HL-60 (cell line): ENCODE measurements around the gene KIF26B.

Source experiments
- GABPA ChIP-seq: IDR thresholded peaks from 2 replicates; pipeline ENCODE4 v1.6.1; 2012; ENCODE audit warnings: low read depth
- POLR2AphosphoS5 ChIP-seq: IDR thresholded peaks from 2 replicates; pipeline ENCODE4 v1.6.1; 2012; ENCODE audit warnings: low read depth
- SPI1 ChIP-seq: IDR thresholded peaks from 2 replicates; pipeline ENCODE4 v1.6.1; 2012; ENCODE audit warnings: low read depth, mild to moderate bottlenecking, borderline replicate concordance
- TF ChIP-seq, protein P1 (sequence below): IDR thresholded peaks from one replicate; pipeline ENCODE4 v1.5.1; 2011; ENCODE audit warnings: low read length, control low read depth, inconsistent platforms; ENCODE audit not compliant: insufficient read depth
- TF ChIP-seq, protein P2 (sequence below): IDR thresholded peaks from 2 replicates; pipeline ENCODE4 v1.6.1; 2012; ENCODE audit warnings: low read depth; ENCODE audit not compliant: insufficient replicate concordance

DNA sequence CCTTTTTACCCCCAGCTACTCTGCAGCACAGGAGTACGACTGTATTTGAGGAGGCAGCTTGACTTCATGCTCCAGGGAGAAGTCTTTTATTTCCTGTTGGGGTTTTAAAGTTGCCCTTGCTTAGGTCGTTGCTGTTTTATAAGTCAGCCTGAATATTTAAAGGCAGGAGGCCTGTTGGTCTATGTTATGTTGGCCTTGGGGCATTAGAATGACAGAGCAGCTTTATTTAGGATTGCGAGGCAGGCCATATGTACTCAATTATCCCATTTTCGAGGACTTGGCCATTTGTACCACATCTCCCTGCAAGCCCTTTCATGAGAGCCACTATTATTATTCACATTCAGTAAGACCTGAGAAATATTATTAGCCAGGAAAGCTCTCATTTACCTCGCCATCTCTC is 47.0 kb downstream of the KIF26B start:
- TF ChIP-seq, protein P1, sequence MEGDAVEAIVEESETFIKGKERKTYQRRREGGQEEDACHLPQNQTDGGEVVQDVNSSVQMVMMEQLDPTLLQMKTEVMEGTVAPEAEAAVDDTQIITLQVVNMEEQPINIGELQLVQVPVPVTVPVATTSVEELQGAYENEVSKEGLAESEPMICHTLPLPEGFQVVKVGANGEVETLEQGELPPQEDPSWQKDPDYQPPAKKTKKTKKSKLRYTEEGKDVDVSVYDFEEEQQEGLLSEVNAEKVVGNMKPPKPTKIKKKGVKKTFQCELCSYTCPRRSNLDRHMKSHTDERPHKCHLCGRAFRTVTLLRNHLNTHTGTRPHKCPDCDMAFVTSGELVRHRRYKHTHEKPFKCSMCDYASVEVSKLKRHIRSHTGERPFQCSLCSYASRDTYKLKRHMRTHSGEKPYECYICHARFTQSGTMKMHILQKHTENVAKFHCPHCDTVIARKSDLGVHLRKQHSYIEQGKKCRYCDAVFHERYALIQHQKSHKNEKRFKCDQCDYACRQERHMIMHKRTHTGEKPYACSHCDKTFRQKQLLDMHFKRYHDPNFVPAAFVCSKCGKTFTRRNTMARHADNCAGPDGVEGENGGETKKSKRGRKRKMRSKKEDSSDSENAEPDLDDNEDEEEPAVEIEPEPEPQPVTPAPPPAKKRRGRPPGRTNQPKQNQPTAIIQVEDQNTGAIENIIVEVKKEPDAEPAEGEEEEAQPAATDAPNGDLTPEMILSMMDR: no peak
- TF ChIP-seq GABPA (no peak), POLR2AphosphoS5 (no peak), SPI1 (no peak)
- TF ChIP-seq, protein P2, sequence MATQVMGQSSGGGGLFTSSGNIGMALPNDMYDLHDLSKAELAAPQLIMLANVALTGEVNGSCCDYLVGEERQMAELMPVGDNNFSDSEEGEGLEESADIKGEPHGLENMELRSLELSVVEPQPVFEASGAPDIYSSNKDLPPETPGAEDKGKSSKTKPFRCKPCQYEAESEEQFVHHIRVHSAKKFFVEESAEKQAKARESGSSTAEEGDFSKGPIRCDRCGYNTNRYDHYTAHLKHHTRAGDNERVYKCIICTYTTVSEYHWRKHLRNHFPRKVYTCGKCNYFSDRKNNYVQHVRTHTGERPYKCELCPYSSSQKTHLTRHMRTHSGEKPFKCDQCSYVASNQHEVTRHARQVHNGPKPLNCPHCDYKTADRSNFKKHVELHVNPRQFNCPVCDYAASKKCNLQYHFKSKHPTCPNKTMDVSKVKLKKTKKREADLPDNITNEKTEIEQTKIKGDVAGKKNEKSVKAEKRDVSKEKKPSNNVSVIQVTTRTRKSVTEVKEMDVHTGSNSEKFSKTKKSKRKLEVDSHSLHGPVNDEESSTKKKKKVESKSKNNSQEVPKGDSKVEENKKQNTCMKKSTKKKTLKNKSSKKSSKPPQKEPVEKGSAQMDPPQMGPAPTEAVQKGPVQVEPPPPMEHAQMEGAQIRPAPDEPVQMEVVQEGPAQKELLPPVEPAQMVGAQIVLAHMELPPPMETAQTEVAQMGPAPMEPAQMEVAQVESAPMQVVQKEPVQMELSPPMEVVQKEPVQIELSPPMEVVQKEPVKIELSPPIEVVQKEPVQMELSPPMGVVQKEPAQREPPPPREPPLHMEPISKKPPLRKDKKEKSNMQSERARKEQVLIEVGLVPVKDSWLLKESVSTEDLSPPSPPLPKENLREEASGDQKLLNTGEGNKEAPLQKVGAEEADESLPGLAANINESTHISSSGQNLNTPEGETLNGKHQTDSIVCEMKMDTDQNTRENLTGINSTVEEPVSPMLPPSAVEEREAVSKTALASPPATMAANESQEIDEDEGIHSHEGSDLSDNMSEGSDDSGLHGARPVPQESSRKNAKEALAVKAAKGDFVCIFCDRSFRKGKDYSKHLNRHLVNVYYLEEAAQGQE: no peak
